GM12878 (cell line): ENCODE data around the gene COL5A1. TPM values are rescaled to one million over a fixed set of nuclear protein-coding genes. Genes with fewer than 3 reads are reported as not detected.

Source experiments
- ATAC-seq: fragments of 200-7000 bp; cut with Tn5 transposase; 3 replicates; pipeline ENCODE4 v1.9.1; 2020; ENCODE audit warnings: mild to moderate bottlenecking, moderate library complexity
- BruUV-seq: library from RNA; stranded (reverse); fragments of 400-500 nt; replicated peaks from 2 replicates; lab custom pipeline; 2021; lab: Mats Ljungman, UMichigan
- CTCF ChIA-PET: fragments of 300-600 bp; sonication (Branson Sonifier 250); formaldehyde crosslinking; extraction: SDS; loops from one replicate; lab custom pipeline; 2021; ENCODE audit warnings: inconsistent platforms; lab: Yijun Ruan, JAX
- POLR2A ChIA-PET: fragments of 350-600 bp; formaldehyde crosslinking; extraction: SDS; loops from one replicate; lab custom pipeline; 2021; ENCODE audit warnings: inconsistent platforms; lab: Charles Lee
- RAD21 ChIA-PET: fragments of 300-600 bp; sonication (Branson Sonifier 250); formaldehyde crosslinking; loops from one replicate; lab custom pipeline; 2023; ENCODE audit warnings: antibody characterized with exemption; ENCODE audit not compliant: unreplicated experiment; lab: Charles Lee
- SMC1A ChIA-PET: fragments of 300-600 bp; sonication (Branson Sonifier 250); formaldehyde crosslinking; loops from one replicate; lab custom pipeline; 2023; ENCODE audit not compliant: unreplicated experiment, uncharacterized antibody; lab: Charles Lee
- DNase-seq: peaks from one replicate; pipeline ENCODE4 v3.0.0-alpha.2; 2011; ENCODE audit warnings: low read depth, low spot score
- FAIRE-seq: peaks from 3 replicates; lab custom pipeline; 2011; peaks lifted over from hg19 to GRCh38; lab: Jason Lieb, UNC
- H2AFZ ChIP-seq: 2 replicates; pipeline ENCODE4 v1.6.0; 2011; ENCODE audit warnings: low read depth, low read length, control low read depth; ENCODE audit not compliant: control insufficient read depth
- H3K27ac ChIP-seq: 2 replicates; pipeline ENCODE4 v1.5.1; 2011; ENCODE audit warnings: control low read depth; ENCODE audit not compliant: control insufficient read depth, insufficient read depth
- H3K27me3 ChIP-seq, 2 experiments: replicated peaks in 1 of 2; 2 replicates each; pipeline versions ENCODE4 v1.6.0 to v1.6.1; 2011; ENCODE audit warnings: low read length in 1 of 2; ENCODE audit not compliant: control insufficient read depth in 2 of 2, insufficient read depth in 2 of 2
- H3K36me3 ChIP-seq, 2 experiments: 2 replicates each; pipeline ENCODE4 v1.5.1; 2011; ENCODE audit warnings: low read length in 1 of 2; ENCODE audit not compliant: control insufficient read depth in 2 of 2, insufficient read depth in 2 of 2
- H3K4me1 ChIP-seq: 2 replicates; pipeline ENCODE4 v1.6.1; 2011; ENCODE audit warnings: mild to moderate bottlenecking, low read length, moderate library complexity, mixed read lengths; ENCODE audit not compliant: control insufficient read depth, insufficient read depth
- H3K4me2 ChIP-seq: 2 replicates; pipeline ENCODE4 v1.6.0; 2011; ENCODE audit warnings: control low read depth; ENCODE audit not compliant: control insufficient read depth, insufficient read depth
- H3K4me3 ChIP-seq: fragments of 200-600 bp; sonication (generic); 2 replicates; pipeline ENCODE4 v1.5.1; 2016
- H3K79me2 ChIP-seq: 2 replicates; pipeline ENCODE4 v1.6.0; 2011; ENCODE audit warnings: low read length; ENCODE audit not compliant: control insufficient read depth, insufficient read depth
- H3K9ac ChIP-seq: 2 replicates; pipeline ENCODE4 v1.8.0; 2011; ENCODE audit warnings: low read length, control low read depth, mixed read lengths; ENCODE audit not compliant: control insufficient read depth, insufficient read depth
- H3K9me3 ChIP-seq: replicated peaks from 3 replicates; pipeline ENCODE4 v1.5.1; 2011; ENCODE audit warnings: mild to moderate bottlenecking, low read length; ENCODE audit not compliant: control insufficient read depth, insufficient read depth
- H4K20me1 ChIP-seq: 2 replicates; pipeline ENCODE4 v1.6.0; 2011; ENCODE audit not compliant: control insufficient read depth, insufficient read depth
- CUX1 ChIP-seq: IDR thresholded peaks from 2 replicates; pipeline ENCODE4 v1.6.1; 2012; ENCODE audit warnings: improper control_type of control experiment, low read depth, low read length; ENCODE audit not compliant: insufficient replicate concordance
- KDM1A ChIP-seq: fragments of 200-600 bp; sonication (generic); IDR thresholded peaks from 2 replicates; pipeline ENCODE4 v1.6.1; 2016; ENCODE audit warnings: borderline replicate concordance
- MYC ChIP-seq: IDR thresholded peaks from 2 replicates; pipeline ENCODE4 v1.6.1; 2011; ENCODE audit warnings: mild to moderate bottlenecking, low read length, moderate library complexity, inconsistent platforms; ENCODE audit not compliant: insufficient read depth, insufficient replicate concordance, insufficient read length, severe bottlenecking
- NFYA ChIP-seq: IDR thresholded peaks from 2 replicates; pipeline ENCODE4 v1.6.1; 2011; ENCODE audit warnings: low read depth, mild to moderate bottlenecking, low read length, improper control_type of control experiment, borderline replicate concordance
- RAD21 ChIP-seq: IDR thresholded peaks from 2 replicates; pipeline ENCODE4 v1.6.1; 2011; ENCODE audit warnings: mild to moderate bottlenecking, low read depth, low read length, moderate library complexity; ENCODE audit not compliant: insufficient read depth
- RBBP5 ChIP-seq: fragments of 200-600 bp; sonication (generic); conservative IDR thresholded peaks from 2 replicates; pipeline ENCODE4 v1.6.1; 2016
- TAF1 ChIP-seq: IDR thresholded peaks from 2 replicates; pipeline ENCODE4 v1.6.1; 2011; ENCODE audit warnings: mild to moderate bottlenecking, low read depth, low read length, borderline replicate concordance
- WGBS: methylation state at CpG from one replicate; pipeline ENCODE4 v1.1.6; 2016; ENCODE audit warnings: low lambda C conversion rate; ENCODE audit not compliant: insufficient replicate concordance, insufficient coverage; ENCODE audit errors: missing lambda C conversion rate; 5-methylcytosine and 5-hydroxymethylcytosine counted together
- in situ Hi-C: fragments of 300-500 bp; cut with MboI; formaldehyde crosslinking; loops from 9 replicates; pipeline ENCODE4 v1.14.3; 2018; ENCODE audit warnings: mixed read lengths
- intact Hi-C: fragments of 100-400 bp; cut with micrococcal nuclease; formaldehyde crosslinking; loops from one replicate; pipeline ENCODE4 v1.14.2; 2022; ENCODE audit not compliant: unreplicated experiment
- polyA plus RNA-seq, 11 experiments: library from polyadenylated mRNA; depleted of rRNA in 4 of 11; unstranded in 6 of 11; stranded (reverse) in 5 of 11; fragments of >200 nt; fragmentation: Nextera tagmentation in 4 of 11; fragmentation: Illumina TruSeq in 1 of 11; extraction: Ambion mirVana in 4 of 11; extraction: Trizol in 1 of 11; gene quantifications; 1 replicate in 1 of 11; 2 replicates in 10 of 11; pipeline versions ENCODE4 v1.2.1 to v1.2.3, GENCODE V29; 2011 to 2016; ENCODE audit warnings: inconsistent platforms in 2 of 11, missing spikeins in 2 of 11, low read depth in 1 of 11
- total RNA-seq, 4 experiments: library from RNA; depleted of rRNA in 3 of 4; stranded (reverse); fragments of >200 nt in 3 of 4; fragmentation: Illumina TruSeq in 1 of 4; extraction: Trizol in 1 of 4; gene quantifications; 2 replicates each; pipeline versions ENCODE4 v1.2.1 to v1.2.3, GENCODE V29; 2013 to 2021
- TF ChIP-seq, protein P1 (sequence below): IDR thresholded peaks from 2 replicates; pipeline ENCODE4 v1.6.1; 2011; ENCODE audit warnings: low read depth, mild to moderate bottlenecking, low read length, moderate library complexity, borderline replicate concordance; ENCODE audit errors: extremely low read depth

COL5A1 gene
- total and polyA plus RNA-seq, 10 of the 15 experiments (the other 5 are each of a cell fraction or from before 2014, with no cell fraction given): under 0.01 to 0.15 (median 0.13) TPM; not detected in 4

DNA sequence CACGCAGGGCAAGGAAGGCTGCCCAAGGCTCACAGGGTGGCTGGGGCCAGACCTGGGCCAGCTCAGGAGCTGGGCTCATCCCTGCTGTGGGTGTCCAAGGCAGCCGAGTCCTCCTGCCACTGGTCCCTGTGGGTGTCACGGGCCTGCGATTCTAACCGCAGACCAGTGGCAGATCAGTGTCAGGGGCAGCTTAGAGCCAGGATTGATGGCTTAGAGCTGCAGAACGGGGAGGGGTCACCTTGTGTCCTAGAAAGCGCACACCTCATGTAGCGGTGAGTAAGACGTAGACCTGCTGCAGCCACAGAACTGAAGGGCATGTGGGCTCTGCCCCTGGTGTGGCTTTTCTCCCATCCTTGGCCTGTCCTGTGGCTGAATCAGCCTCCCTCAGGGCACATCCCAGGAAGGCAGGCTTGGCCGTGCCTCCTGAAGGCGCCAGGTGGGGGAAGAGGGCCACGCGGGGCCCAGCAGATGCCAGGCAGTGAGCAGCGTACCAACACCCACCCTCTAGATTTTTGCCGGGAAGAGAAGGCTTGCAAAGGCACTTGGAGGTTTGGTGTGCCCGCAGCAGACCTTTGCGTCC is 160.7 kb downstream of the COL5A1 start:
- intact Hi-C loops (no loop called here), in situ Hi-C loops (no loop called here)
- ChIA-PET RAD21 (no interaction called here), SMC1A (no interaction called here), CTCF (no interaction called here), POLR2A (no interaction called here)
- Histone ChIP-seq H4K20me1 (no peaks in the 10 kb centered on the region), H3K4me3 (no peak overlapping the region), H3K4me2 (no peak overlapping the region), H3K36me3 (no peaks in the 10 kb centered on the region), H2AFZ (no peak overlapping the region), H3K27ac (no peak overlapping the region), H3K9me3 (no peaks in the 10 kb centered on the region), H3K4me1 (no peaks in the 10 kb centered on the region), H3K9ac (no peak overlapping the region), H3K79me2 (no peaks in the 10 kb centered on the region), H3K27me3 (no peaks in the 10 kb centered on the region; a peak in 2 of 4 replicates)
- no TSS peak for BruUV-seq
- no peak for FAIRE-seq
- no peak for ATAC-seq
- WGBS: 47% methylated on average over 17 of the region's 17 CpGs
- no peak for DNase-seq
- TF ChIP-seq TAF1: no peak
- TF ChIP-seq KDM1A: no peak
- no peak for TF ChIP-seq RAD21
- TF ChIP-seq RBBP5: no peak
- no peak for TF ChIP-seq NFYA
- no peak for TF ChIP-seq MYC
- no peak for TF ChIP-seq CUX1
- TF ChIP-seq, protein P1, sequence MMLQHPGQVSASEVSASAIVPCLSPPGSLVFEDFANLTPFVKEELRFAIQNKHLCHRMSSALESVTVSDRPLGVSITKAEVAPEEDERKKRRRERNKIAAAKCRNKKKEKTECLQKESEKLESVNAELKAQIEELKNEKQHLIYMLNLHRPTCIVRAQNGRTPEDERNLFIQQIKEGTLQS: no peak
